Loucy (cell line): ENCODE data around the gene HS3ST4.

Experiments
- CTCF ChIP-seq: fragments of 200-600 bp; sonication (generic); conservative IDR thresholded peaks from 2 replicates; pipeline ENCODE4 v1.5.1; 2014; ENCODE audit warnings: mild to moderate bottlenecking, antibody characterized with exemption, low read length
- EZH2phosphoT487 ChIP-seq: fragments of 200-600 bp; IDR thresholded peaks from 2 replicates; pipeline ENCODE4 v1.6.1; 2018; ENCODE audit warnings: antibody characterized with exemption, mild to moderate bottlenecking, moderate library complexity, borderline replicate concordance

GRCh38 chr16:25905810-25906209 is 214.1 kb downstream of the HS3ST4 start:
- TF ChIP-seq CTCF (no peak), EZH2phosphoT487 (no peak)
